Smooth muscle cell (in vitro differentiated cells): ENCODE data around the gene LOXL4. TPM values are rescaled to one million over a fixed set of nuclear protein-coding genes. Genes with fewer than 3 reads are reported as not detected.

Experiments
- DNase-seq: peaks from one replicate; lab custom pipeline; 2025; ENCODE audit not compliant: unreplicated experiment; lab: John Stamatoyannopoulos, UW
- H2AFZ ChIP-seq: fragments of 200-600 bp; sonication (generic); 2 replicates; pipeline ENCODE4 v1.6.0; 2016; ENCODE audit warnings: antibody characterized with exemption, low read depth, mild to moderate bottlenecking
- H3F3A ChIP-seq: fragments of 200-600 bp; sonication (generic); 2 replicates; pipeline ENCODE4 v1.6.0; 2017; ENCODE audit warnings: antibody characterized with exemption, low read depth
- H3K27ac ChIP-seq: fragments of 200-600 bp; sonication (generic); 2 replicates; pipeline ENCODE4 v1.5.1; 2016; ENCODE audit warnings: low read depth, mild to moderate bottlenecking
- H3K27me3 ChIP-seq: fragments of 200-600 bp; sonication (generic); 2 replicates; pipeline ENCODE4 v1.6.1; 2016; ENCODE audit warnings: low read depth, mild to moderate bottlenecking
- H3K36me3 ChIP-seq: fragments of 200-600 bp; sonication (generic); 2 replicates; pipeline ENCODE4 v1.5.1; 2016; ENCODE audit warnings: low read depth
- H3K4me1 ChIP-seq: fragments of 200-600 bp; sonication (generic); 2 replicates; pipeline ENCODE4 v1.5.1; 2016; ENCODE audit warnings: low read depth
- H3K4me2 ChIP-seq: fragments of 200-600 bp; sonication (generic); 2 replicates; pipeline ENCODE4 v1.6.0; 2016; ENCODE audit warnings: mild to moderate bottlenecking
- H3K4me3 ChIP-seq: fragments of 200-600 bp; sonication (generic); 2 replicates; pipeline ENCODE4 v1.5.1; 2016; ENCODE audit warnings: mild to moderate bottlenecking
- H3K79me2 ChIP-seq: fragments of 200-600 bp; sonication (generic); 2 replicates; pipeline ENCODE4 v1.6.0; 2016; ENCODE audit warnings: low read depth, mild to moderate bottlenecking
- H3K9ac ChIP-seq: fragments of 200-600 bp; sonication (generic); 2 replicates; pipeline ENCODE4 v1.6.0; 2016; ENCODE audit warnings: low read depth
- H3K9me3 ChIP-seq: fragments of 200-600 bp; sonication (generic); replicated peaks from 2 replicates; pipeline ENCODE4 v1.5.1; 2016; ENCODE audit warnings: low read depth
- H4K20me1 ChIP-seq: fragments of 200-600 bp; sonication (generic); 2 replicates; pipeline ENCODE4 v1.6.0; 2016; ENCODE audit warnings: low read depth
- WGBS: methylation state at CpG from one replicate; pipeline ENCODE4 v1.1.7; 2016; ENCODE audit warnings: low lambda C conversion rate; 5-methylcytosine and 5-hydroxymethylcytosine counted together
- polyA plus RNA-seq: library from polyadenylated mRNA; unstranded; fragments of >200 nt; fragmentation: Nextera tagmentation; extraction: Ambion mirVana; gene quantifications from 2 replicates; pipeline ENCODE4 v1.2.1, GENCODE V29; 2016
- total RNA-seq: library from RNA; depleted of rRNA; stranded (reverse); fragments of >200 nt; gene quantifications from 2 replicates; pipeline ENCODE4 v1.2.3, GENCODE V29; 2014
- TF ChIP-seq, protein P1 (sequence below): fragments of 200-600 bp; sonication (generic); IDR thresholded peaks from 2 replicates; pipeline ENCODE4 v1.5.1; 2017; ENCODE audit warnings: borderline replicate concordance, mild to moderate bottlenecking, antibody characterized with exemption; ENCODE audit not compliant: insufficient read depth, poor library complexity, severe bottlenecking

The LOXL4 gene
- total and polyA plus RNA-seq, 2 experiments from 2014 or later = 19.8 to 60.2 TPM

DNA sequence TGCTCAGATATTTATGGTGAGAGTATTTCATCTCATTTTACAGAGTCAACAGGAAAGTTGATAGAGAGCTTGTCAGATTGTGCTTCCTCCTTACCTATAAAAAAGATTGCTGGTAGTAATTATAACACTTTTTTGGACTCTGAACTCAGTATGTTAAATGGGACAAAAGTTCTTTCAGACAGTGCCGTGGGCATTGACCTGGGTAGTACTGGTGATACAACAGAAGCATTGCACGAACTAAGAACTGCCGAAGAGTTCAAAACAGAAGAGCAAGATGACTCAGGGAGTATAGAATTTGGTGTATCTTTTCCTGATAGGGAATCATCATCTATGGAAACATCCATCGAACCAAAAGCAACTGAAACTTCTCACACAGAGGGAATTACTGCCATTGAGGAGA is 58.6 kb downstream of the LOXL4 start:
- no peak overlapping the region for H3K4me3 ChIP-seq
- H3F3A ChIP-seq = no peaks in the 10 kb centered on the region
- DNase-seq = no peak
- no peaks in the 10 kb centered on the region for H3K27me3 ChIP-seq
- no peaks in the 10 kb centered on the region for H3K9me3 ChIP-seq
- no peak overlapping the region for H3K4me2 ChIP-seq
- H4K20me1 ChIP-seq = peaks cover 40% of the 10 kb centered on the region
- no peak overlapping the region for H3K27ac ChIP-seq
- TF ChIP-seq, protein P1, sequence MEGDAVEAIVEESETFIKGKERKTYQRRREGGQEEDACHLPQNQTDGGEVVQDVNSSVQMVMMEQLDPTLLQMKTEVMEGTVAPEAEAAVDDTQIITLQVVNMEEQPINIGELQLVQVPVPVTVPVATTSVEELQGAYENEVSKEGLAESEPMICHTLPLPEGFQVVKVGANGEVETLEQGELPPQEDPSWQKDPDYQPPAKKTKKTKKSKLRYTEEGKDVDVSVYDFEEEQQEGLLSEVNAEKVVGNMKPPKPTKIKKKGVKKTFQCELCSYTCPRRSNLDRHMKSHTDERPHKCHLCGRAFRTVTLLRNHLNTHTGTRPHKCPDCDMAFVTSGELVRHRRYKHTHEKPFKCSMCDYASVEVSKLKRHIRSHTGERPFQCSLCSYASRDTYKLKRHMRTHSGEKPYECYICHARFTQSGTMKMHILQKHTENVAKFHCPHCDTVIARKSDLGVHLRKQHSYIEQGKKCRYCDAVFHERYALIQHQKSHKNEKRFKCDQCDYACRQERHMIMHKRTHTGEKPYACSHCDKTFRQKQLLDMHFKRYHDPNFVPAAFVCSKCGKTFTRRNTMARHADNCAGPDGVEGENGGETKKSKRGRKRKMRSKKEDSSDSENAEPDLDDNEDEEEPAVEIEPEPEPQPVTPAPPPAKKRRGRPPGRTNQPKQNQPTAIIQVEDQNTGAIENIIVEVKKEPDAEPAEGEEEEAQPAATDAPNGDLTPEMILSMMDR = no peak
- H2AFZ ChIP-seq = no peak overlapping the region
- 89% methylated on average over 4 of the region's 4 CpGs for WGBS
- H3K79me2 ChIP-seq = peaks cover 2% of the 10 kb centered on the region
- H3K4me1 ChIP-seq = no peaks in the 10 kb centered on the region
- peaks cover 5% of the 10 kb centered on the region for H3K36me3 ChIP-seq
- no peak overlapping the region for H3K9ac ChIP-seq

DNA sequence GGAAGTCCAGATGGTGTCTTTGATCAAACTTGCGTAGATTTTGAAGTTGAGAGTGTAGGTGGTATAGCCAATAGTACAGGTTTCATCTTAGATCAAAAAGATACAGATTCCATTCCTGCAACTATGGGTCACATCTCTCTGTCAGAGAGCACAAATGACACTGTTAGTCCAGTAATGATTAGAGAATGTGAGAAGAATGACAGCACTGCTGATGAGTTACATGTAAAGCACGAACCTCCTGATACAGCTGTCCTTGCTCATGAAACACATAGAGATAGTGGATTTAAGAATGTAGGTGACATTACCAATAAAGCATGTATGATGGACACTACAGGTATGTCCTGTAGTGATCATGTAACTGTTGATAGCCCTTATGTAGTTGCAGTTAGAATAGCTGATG is 59.1 kb downstream of the LOXL4 start:
- H3K9ac ChIP-seq = no peak overlapping the region
- H2AFZ ChIP-seq = no peak overlapping the region
- no peaks in the 10 kb centered on the region for H3K9me3 ChIP-seq
- no peak for DNase-seq
- H3K36me3 ChIP-seq = peaks cover 5% of the 10 kb centered on the region
- 93% methylated on average over 2 of the region's 2 CpGs for WGBS
- no peak overlapping the region for H3K27ac ChIP-seq
- no peaks in the 10 kb centered on the region for H3K79me2 ChIP-seq
- H3K4me2 ChIP-seq = no peak overlapping the region
- no peaks in the 10 kb centered on the region for H3K4me1 ChIP-seq
- H3F3A ChIP-seq = no peaks in the 10 kb centered on the region
- TF ChIP-seq, protein P1 = no peak
- no peaks in the 10 kb centered on the region for H3K27me3 ChIP-seq
- no peak overlapping the region for H3K4me3 ChIP-seq
- H4K20me1 ChIP-seq = peaks cover 40% of the 10 kb centered on the region

DNA sequence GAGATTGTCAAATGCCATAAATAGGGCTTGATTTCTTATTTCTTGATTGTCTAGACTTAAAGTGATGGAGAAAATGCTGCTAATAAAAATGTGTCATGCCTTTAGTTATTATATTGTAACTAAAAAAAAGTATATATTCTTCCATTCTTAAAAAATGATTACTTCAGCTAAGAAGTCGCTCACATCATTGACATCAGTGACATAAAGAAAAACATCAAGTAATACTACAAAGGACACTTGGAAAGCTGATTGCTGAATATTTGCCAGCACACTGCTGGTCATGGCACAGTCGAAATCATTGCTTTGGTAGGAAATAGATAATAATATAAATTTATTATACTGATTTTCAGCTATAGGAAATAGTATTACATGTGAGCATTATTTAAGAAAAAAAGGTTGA is 62.6 kb downstream of the LOXL4 start:
- Histone ChIP-seq H3K4me2 (no peak overlapping the region), H4K20me1 (peaks cover 54% of the 10 kb centered on the region), H3K27me3 (no peaks in the 10 kb centered on the region), H3K36me3 (peaks cover 5% of the 10 kb centered on the region), H3K9ac (no peak overlapping the region), H3K79me2 (peaks cover 6% of the 10 kb centered on the region), H3F3A (no peaks in the 10 kb centered on the region), H3K9me3 (no peaks in the 10 kb centered on the region), H3K4me1 (no peaks in the 10 kb centered on the region), H3K27ac (no peak overlapping the region), H2AFZ (no peak overlapping the region), H3K4me3 (no peak overlapping the region)
- TF ChIP-seq, protein P1 = no peak
- no peak for DNase-seq
- WGBS = 94% methylated on average over 2 of the region's 2 CpGs

DNA sequence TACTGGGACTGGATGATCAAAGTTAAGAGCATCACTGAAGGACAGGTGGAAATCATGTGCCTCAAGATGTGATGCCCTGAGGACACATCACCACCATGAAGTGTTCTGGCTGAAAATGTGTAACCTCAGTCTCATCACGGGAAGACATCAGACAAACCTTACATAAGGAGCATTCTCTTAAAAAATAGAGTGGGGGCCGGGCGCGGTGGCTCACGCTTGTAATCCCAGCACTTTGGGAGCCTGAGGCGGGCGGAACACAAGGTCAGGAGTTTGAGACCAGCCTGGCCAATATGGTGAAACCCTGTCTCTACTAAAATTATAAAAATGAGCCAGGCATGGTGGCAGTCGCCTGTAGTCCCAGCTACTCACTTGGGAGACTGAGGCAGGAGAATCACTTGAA is 65.6 kb downstream of the LOXL4 start:
- Histone ChIP-seq H3K9me3 (no peaks in the 10 kb centered on the region), H4K20me1 (peaks cover 83% of the 10 kb centered on the region), H3K9ac (no peak overlapping the region), H3K4me1 (no peaks in the 10 kb centered on the region), H3K79me2 (peaks cover 10% of the 10 kb centered on the region), H2AFZ (no peak overlapping the region), H3K4me3 (no peak overlapping the region), H3K27ac (no peak overlapping the region), H3F3A (no peaks in the 10 kb centered on the region), H3K27me3 (no peaks in the 10 kb centered on the region), H3K4me2 (no peak overlapping the region), H3K36me3 (no peaks in the 10 kb centered on the region)
- 97% methylated on average over 8 of the region's 8 CpGs for whole genome bisulfite sequencing
- no peak for DNase-seq
- TF ChIP-seq, protein P1 = no peak
